Measurements from ENCODE around the gene PRG3. TPM values are rescaled to one million over a fixed set of nuclear protein-coding genes. Genes with fewer than 3 reads are reported as not detected.

The PRG3 gene
- total and polyA plus RNA-seq, 2 donors (not counting 3 experiments of a cell fraction or from before 2014, with no cell fraction given): not detected

- Histone ChIP-seq H3K4me3 (replicated peaks in 1 of 3; ENCODE audit: insufficient read depth in 1 of 3, low read depth in 1 of 3, low read length in 3 of 3) (no peak overlapping the region), H3K4me1 (ENCODE audit: control insufficient read depth, extremely low read depth, insufficient read depth, low read length) (no peaks in the 10 kb centered on the region), H3K27ac (ENCODE audit: insufficient read depth, low read depth, low read length) (no peak overlapping the region), H3K9me1 (replicated peaks; ENCODE audit: control insufficient read depth, extremely low read depth, insufficient read depth, low read length) (no peaks in the 10 kb centered on the region), H3K79me2 (ENCODE audit: control insufficient read depth, insufficient read depth, low read length) (no peaks in the 10 kb centered on the region), H2AFZ (ENCODE audit: low read depth, low read length) (no peak overlapping the region), H3K9ac (replicated peaks; ENCODE audit: extremely low read depth, insufficient read depth, low read length) (no peak overlapping the region), H4K20me1 (replicated peaks; ENCODE audit: control insufficient read depth, extremely low read depth, insufficient read depth, low read length) (no peaks in the 10 kb centered on the region), H3K9me3 (replicated peaks; ENCODE audit: control insufficient read depth, insufficient read depth, low read length) (no peaks in the 10 kb centered on the region), H3K4me2 (ENCODE audit: insufficient read depth, low read length) (no peak overlapping the region), H3K27me3 (ENCODE audit: control insufficient read depth in 2 of 2, insufficient read depth in 2 of 2, low read length in 2 of 2) (no peaks in the 10 kb centered on the region), H3K36me3 (ENCODE audit: control insufficient read depth in 2 of 2, extremely low read depth in 1 of 2, insufficient read depth in 2 of 2, low read length in 2 of 2) (no peaks in the 10 kb centered on the region)
- TF ChIP-seq CTCF (IDR thresholded peaks at IDR 0.05; ENCODE audit: extremely low read depth in 1 of 2, insufficient read depth in 1 of 2, low read depth in 1 of 2, low read length in 2 of 2): no peak
- no peak for TF ChIP-seq GATA2 (IDR thresholded peaks at IDR 0.05; ENCODE audit: insufficient read depth, insufficient read length, low read depth, low read length)
- TF ChIP-seq MYC (IDR thresholded peaks at IDR 0.05; ENCODE audit: low read depth, low read length): no peak
- TF ChIP-seq MAX (IDR thresholded peaks at IDR 0.05; ENCODE audit: insufficient read depth, insufficient read length): no peak
- TF ChIP-seq POLR2A (IDR thresholded peaks at IDR 0.05; ENCODE audit: low read depth, low read length): no peak
- TF ChIP-seq FOS (IDR thresholded peaks at IDR 0.05; ENCODE audit: borderline replicate concordance, insufficient read depth, low read length): no peak
- no peak for TF ChIP-seq POLR2AphosphoS5 (IDR thresholded peaks at IDR 0.05; ENCODE audit: insufficient read depth, low read depth, low read length)
- no peak for TF ChIP-seq EZH2 (IDR thresholded peaks at IDR 0.05; ENCODE audit: borderline replicate concordance, low read depth, low read length, severe bottlenecking)
- no peak for TF ChIP-seq JUN (IDR thresholded peaks at IDR 0.05; ENCODE audit: borderline replicate concordance, insufficient read depth, insufficient read length, low read depth)
- intact Hi-C loops (cut with micrococcal nuclease): loop anchor here (5.0 kb wide), 2 partner anchors 59 to 1174 kb away; no protein-coding TSS in a partner anchor
- no TSS peak for BruUV-seq (replicated peaks)
- DNase-seq (ENCODE audit: low read depth, low spot score) (no peak), FAIRE-seq (no peak)
- POLR2A ChIA-PET: no interaction called here
- CTCF ChIA-PET: interaction anchor here (1.1 to 2.3 kb wide), 5 partner anchors 111 to 297 kb away, joined by 3 to 5 read pairs (median 4); partner anchors contain the start of gene RTN4RL2
- dilution Hi-C loops (cut with MboI; ENCODE audit: extremely low pct_ligation_motif_present, low sequenced_read_pairs): no loop called here
Measured at GRCh38 chr11:57348052-57348451, 32.9 kb downstream of the PRG3 start.

All from endothelial cell of umbilical vein (primary cell).